Measurements from ENCODE around the gene CTDP1. TPM values are rescaled to one million over a fixed set of nuclear protein-coding genes. Genes with fewer than 3 reads are reported as not detected.

Gene CTDP1
- total and polyA plus RNA-seq, 2 experiments from 2014 or later, result 20.4 to 20.6 TPM

DNA sequence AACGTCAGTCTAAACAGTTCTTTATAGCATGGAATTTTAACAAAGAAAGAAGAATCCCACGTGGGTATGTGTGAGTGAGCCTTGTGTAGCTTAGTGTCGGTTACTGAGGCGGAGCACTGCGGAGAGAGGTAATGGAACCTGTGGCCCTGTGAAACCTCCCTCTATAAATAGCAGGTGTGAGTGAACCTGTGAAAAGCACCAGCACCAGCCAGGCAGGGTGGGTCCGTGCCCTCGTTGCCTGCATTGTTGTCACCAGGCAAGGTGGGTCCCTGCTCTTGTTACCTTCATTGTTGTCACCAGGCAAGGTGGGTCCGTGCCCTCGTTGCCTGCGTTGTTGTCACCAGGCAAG lies 4.7 kb downstream of the CTDP1 start:
- Histone ChIP-seq H4K20me1 (ENCODE audit: insufficient read depth, poor library complexity, severe bottlenecking) (peaks cover 23% of the 10 kb centered on the region), H3K27ac (no peak overlapping the region), H2AFZ (no peak overlapping the region), H3K36me3 (replicated peaks; ENCODE audit: insufficient read depth, low read depth) (no peaks in the 10 kb centered on the region), H3K4me3 (no peak overlapping the region), H3K9me3 (ENCODE audit: low read depth) (no peaks in the 10 kb centered on the region), H3K9me2 (replicated peaks; ENCODE audit: insufficient read depth) (no peaks in the 10 kb centered on the region), H3K79me2 (peaks cover 83% of the 10 kb centered on the region), H3K4me2 (no peak overlapping the region), H3K4me1 (ENCODE audit: insufficient read depth) (peaks cover 8% of the 10 kb centered on the region), H3K27me3 (no peaks in the 10 kb centered on the region)
- TF ChIP-seq EZH2phosphoT487 (IDR thresholded peaks at IDR 0.05; ENCODE audit: low read depth, severe bottlenecking, unreplicated experiment), result no peak
- TF ChIP-seq, protein P1, sequence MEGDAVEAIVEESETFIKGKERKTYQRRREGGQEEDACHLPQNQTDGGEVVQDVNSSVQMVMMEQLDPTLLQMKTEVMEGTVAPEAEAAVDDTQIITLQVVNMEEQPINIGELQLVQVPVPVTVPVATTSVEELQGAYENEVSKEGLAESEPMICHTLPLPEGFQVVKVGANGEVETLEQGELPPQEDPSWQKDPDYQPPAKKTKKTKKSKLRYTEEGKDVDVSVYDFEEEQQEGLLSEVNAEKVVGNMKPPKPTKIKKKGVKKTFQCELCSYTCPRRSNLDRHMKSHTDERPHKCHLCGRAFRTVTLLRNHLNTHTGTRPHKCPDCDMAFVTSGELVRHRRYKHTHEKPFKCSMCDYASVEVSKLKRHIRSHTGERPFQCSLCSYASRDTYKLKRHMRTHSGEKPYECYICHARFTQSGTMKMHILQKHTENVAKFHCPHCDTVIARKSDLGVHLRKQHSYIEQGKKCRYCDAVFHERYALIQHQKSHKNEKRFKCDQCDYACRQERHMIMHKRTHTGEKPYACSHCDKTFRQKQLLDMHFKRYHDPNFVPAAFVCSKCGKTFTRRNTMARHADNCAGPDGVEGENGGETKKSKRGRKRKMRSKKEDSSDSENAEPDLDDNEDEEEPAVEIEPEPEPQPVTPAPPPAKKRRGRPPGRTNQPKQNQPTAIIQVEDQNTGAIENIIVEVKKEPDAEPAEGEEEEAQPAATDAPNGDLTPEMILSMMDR (IDR thresholded peaks at IDR 0.05; ENCODE audit: poor library complexity), result no peak
- no peak for TF ChIP-seq EZH2 (IDR thresholded peaks at IDR 0.05; ENCODE audit: borderline replicate concordance)
- DNase-seq (ENCODE audit: low spot score), result no peak
- WGBS (ENCODE audit: low lambda C conversion rate, missing lambda C conversion rate), result 92% methylated on average over 10 of the region's 10 CpGs

DNA sequence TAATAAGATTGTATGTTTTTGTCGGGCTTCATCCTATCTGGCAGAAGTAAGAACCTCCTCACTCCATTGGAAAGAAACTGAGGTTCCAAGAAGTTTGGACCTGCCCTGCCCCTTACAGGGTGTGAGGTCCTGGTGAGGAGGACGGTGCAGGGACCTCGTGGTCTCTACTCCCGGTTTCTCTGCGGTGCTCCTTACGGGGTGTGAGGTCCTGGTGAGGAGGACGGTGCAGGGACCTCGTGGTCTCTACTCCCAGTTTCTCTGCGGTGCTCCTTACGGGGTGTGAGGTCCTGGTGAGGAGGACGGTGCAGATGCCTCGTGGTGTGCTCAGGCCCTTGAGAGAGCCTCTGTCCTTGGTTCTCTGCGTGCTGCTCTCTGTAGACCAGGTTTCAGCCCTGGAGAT lies 5.2 kb downstream of the CTDP1 start:
- peaks cover 26% of the 10 kb centered on the region for H4K20me1 ChIP-seq (ENCODE audit: insufficient read depth, poor library complexity, severe bottlenecking)
- WGBS (ENCODE audit: low lambda C conversion rate, missing lambda C conversion rate), result 84% methylated on average over 13 of the region's 13 CpGs
- H3K9me3 ChIP-seq (ENCODE audit: low read depth), result no peaks in the 10 kb centered on the region

DNA sequence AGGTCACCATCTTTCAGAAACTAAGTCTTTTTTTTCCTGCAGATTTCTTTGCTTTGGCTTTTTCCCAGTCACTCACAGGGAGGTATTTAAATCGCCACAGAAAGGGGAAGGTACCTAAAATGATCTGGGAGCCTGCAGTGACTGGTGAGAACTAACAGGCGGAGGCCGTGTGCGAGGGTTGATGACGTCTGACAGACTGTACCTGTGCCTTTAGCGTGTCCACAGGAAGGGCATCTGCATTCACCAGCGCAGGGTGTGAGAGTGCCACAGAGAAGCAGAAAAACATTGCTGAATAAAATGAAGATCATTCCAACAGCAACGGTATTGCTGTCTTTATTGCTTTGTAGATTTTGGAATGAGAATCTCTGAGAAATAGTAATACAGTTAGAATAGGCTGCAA lies 5.7 kb downstream of the CTDP1 start:
- peaks cover 90% of the 10 kb centered on the region for H3K79me2 ChIP-seq
- no peak overlapping the region for H3K27ac ChIP-seq
- H3K4me2 ChIP-seq, result no peak overlapping the region
- H3K4me1 ChIP-seq (ENCODE audit: insufficient read depth), result peaks cover 8% of the 10 kb centered on the region
- TF ChIP-seq EZH2phosphoT487 (IDR thresholded peaks at IDR 0.05; ENCODE audit: low read depth, severe bottlenecking, unreplicated experiment) (no peak), EZH2 (IDR thresholded peaks at IDR 0.05; ENCODE audit: borderline replicate concordance) (no peak)
- TF ChIP-seq, protein P1 (IDR thresholded peaks at IDR 0.05; ENCODE audit: poor library complexity), result no peak
- 86% methylated on average over 8 of the region's 8 CpGs for WGBS (ENCODE audit: low lambda C conversion rate, missing lambda C conversion rate)
- no peak overlapping the region for H3K4me3 ChIP-seq
- peaks cover 30% of the 10 kb centered on the region for H4K20me1 ChIP-seq (ENCODE audit: insufficient read depth, poor library complexity, severe bottlenecking)
- H3K27me3 ChIP-seq, result no peaks in the 10 kb centered on the region
- H3K9me2 ChIP-seq (replicated peaks; ENCODE audit: insufficient read depth), result no peaks in the 10 kb centered on the region
- DNase-seq (ENCODE audit: low spot score), result no peak
- H2AFZ ChIP-seq, result no peak overlapping the region
- H3K9me3 ChIP-seq (ENCODE audit: low read depth), result no peaks in the 10 kb centered on the region
- no peaks in the 10 kb centered on the region for H3K36me3 ChIP-seq (replicated peaks; ENCODE audit: insufficient read depth, low read depth)

More for the DNA sequence above, 5.2 kb downstream of the CTDP1 start:
- no peaks in the 10 kb centered on the region for H3K36me3 ChIP-seq (replicated peaks; ENCODE audit: insufficient read depth, low read depth)
- no peak overlapping the region for H2AFZ ChIP-seq
- no peak overlapping the region for H3K4me2 ChIP-seq
- no peak for DNase-seq (ENCODE audit: low spot score)
- peaks cover 8% of the 10 kb centered on the region for H3K4me1 ChIP-seq (ENCODE audit: insufficient read depth)
- H3K79me2 ChIP-seq, result peaks cover 88% of the 10 kb centered on the region
- H3K4me3 ChIP-seq, result no peak overlapping the region
- H3K27ac ChIP-seq, result no peak overlapping the region
- H3K27me3 ChIP-seq, result no peaks in the 10 kb centered on the region
- TF ChIP-seq, protein P1 (IDR thresholded peaks at IDR 0.05; ENCODE audit: poor library complexity), result no peak
- TF ChIP-seq EZH2phosphoT487 (IDR thresholded peaks at IDR 0.05; ENCODE audit: low read depth, severe bottlenecking, unreplicated experiment) (no peak), EZH2 (IDR thresholded peaks at IDR 0.05; ENCODE audit: borderline replicate concordance) (no peak)
- no peaks in the 10 kb centered on the region for H3K9me2 ChIP-seq (replicated peaks; ENCODE audit: insufficient read depth)

DNA sequence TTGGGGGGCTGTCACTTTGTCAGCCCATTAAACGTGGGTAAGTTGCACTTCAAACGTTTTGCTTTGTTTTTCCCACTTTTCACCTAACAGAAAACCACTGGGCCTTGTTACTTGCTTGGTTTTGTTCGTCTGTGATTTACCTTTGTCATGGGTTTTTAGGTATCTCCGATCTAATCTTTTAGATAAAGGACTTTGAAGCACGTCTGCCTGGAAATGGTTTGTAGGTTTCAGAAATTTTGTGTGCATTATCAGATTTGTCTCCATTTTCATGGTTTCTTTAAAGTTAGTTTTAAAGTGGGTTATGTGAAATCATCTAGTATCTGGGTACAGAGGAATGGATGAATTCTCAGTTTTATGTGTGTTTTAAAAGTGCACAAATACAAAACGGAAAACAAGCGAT lies 6.4 kb downstream of the CTDP1 start:
- H3K79me2 ChIP-seq, result peaks cover 90% of the 10 kb centered on the region
- no peaks in the 10 kb centered on the region for H3K36me3 ChIP-seq (replicated peaks; ENCODE audit: insufficient read depth, low read depth)
- H3K9me2 ChIP-seq (replicated peaks; ENCODE audit: insufficient read depth), result no peaks in the 10 kb centered on the region
- no peak overlapping the region for H2AFZ ChIP-seq
- DNase-seq (ENCODE audit: low spot score), result no peak
- WGBS (ENCODE audit: low lambda C conversion rate, missing lambda C conversion rate), result 62% methylated on average over 7 of the region's 7 CpGs
- no peaks in the 10 kb centered on the region for H3K9me3 ChIP-seq (ENCODE audit: low read depth)
- peaks cover 25% of the 10 kb centered on the region for H4K20me1 ChIP-seq (ENCODE audit: insufficient read depth, poor library complexity, severe bottlenecking)
- H3K4me1 ChIP-seq (ENCODE audit: insufficient read depth), result peaks cover 4% of the 10 kb centered on the region
- no peak overlapping the region for H3K27ac ChIP-seq
- H3K4me3 ChIP-seq, result no peak overlapping the region
- no peaks in the 10 kb centered on the region for H3K27me3 ChIP-seq
- H3K4me2 ChIP-seq, result no peak overlapping the region
- TF ChIP-seq EZH2phosphoT487 (IDR thresholded peaks at IDR 0.05; ENCODE audit: low read depth, severe bottlenecking, unreplicated experiment) (no peak), EZH2 (IDR thresholded peaks at IDR 0.05; ENCODE audit: borderline replicate concordance) (no peak)
- TF ChIP-seq, protein P1 (IDR thresholded peaks at IDR 0.05; ENCODE audit: poor library complexity), result no peak

Data from hepatocyte (in vitro differentiated cells).